Fibroblast of gingiva (primary cell): ENCODE measurements around the gene CHAT.

Experiments used
- DNase-seq: peaks from one replicate; pipeline ENCODE4 v3.0.0-alpha.2; 2011; ENCODE audit warnings: low read depth

The CHAT gene

GRCh38 chr10:49631975-49632374 lies 18.1 kb downstream of the CHAT start:
- no peak for DNase-seq

GRCh38 chr10:49632406-49633317 lies 18.8 kb downstream of the CHAT start:
- DNase-seq: no peak

- DNase-seq: no peak
Observed at GRCh38 chr10:49633327-49634068, 19.7 kb downstream of the CHAT start.

GRCh38 chr10:49634069-49634660 lies 20.3 kb downstream of the CHAT start:
- DNase-seq: no peak

- no peak for DNase-seq
Observed at GRCh38 chr10:49642311-49642710, 28.5 kb downstream of the CHAT start.

GRCh38 chr10:49643241-49644034 lies 29.6 kb downstream of the CHAT start:
- no peak for DNase-seq

GRCh38 chr10:49644035-49644646 lies 30.3 kb downstream of the CHAT start:
- no peak for DNase-seq

- no peak for DNase-seq
Observed at GRCh38 chr10:49645417-49645816, 31.6 kb downstream of the CHAT start.

- no peak for DNase-seq
Observed at GRCh38 chr10:49645871-49646870, 32.3 kb downstream of the CHAT start.

- no peak for DNase-seq
Observed at GRCh38 chr10:49647554-49647953, 33.7 kb downstream of the CHAT start.

- no peak for DNase-seq
Observed at GRCh38 chr10:49647985-49648795, 34.4 kb downstream of the CHAT start.

- no peak for DNase-seq
Observed at GRCh38 chr10:49649294-49649693, 35.5 kb downstream of the CHAT start.

- DNase-seq: no peak
Observed at GRCh38 chr10:49649936-49650723, 36.3 kb downstream of the CHAT start.

- no peak for DNase-seq
Observed at GRCh38 chr10:49650724-49651034, 36.8 kb downstream of the CHAT start.

- no peak for DNase-seq
Observed at GRCh38 chr10:49651039-49651835, 37.4 kb downstream of the CHAT start.

- no peak for DNase-seq
Observed at GRCh38 chr10:49651917-49652316, 38.1 kb downstream of the CHAT start.

GRCh38 chr10:49652421-49653272 lies 38.8 kb downstream of the CHAT start:
- no peak for DNase-seq
